NCI-H146 (cell line): ENCODE results near the gene PRMT6.
"Not testable (repeated sequence)": the region's sequence is repeated elsewhere in the genome, so short reads cannot be mapped to it uniquely, and the experiment has no call there.

ENCODE experiments used
- DNase-seq: peaks from one replicate; lab custom pipeline; 2025; lab: John Stamatoyannopoulos, UW

PRMT6 gene

GRCh38 chr1:107056426-107057196, at the start of gene PRMT6:
PRMT6 (plus strand) TSS chr1:107056674; CDS start chr1:107056716, 42 bp downstream.
- peak; percentile 88 for DNase-seq

- no peak for DNase-seq
These were observed 47.2 kb upstream of the PRMT6 start for GRCh38 chr1:107009281-107009680.

- DNase-seq, result no peak
These were observed 45.9 kb upstream of the PRMT6 start for GRCh38 chr1:107010582-107010981.

- DNase-seq, result no peak
These were observed 40.0 kb upstream of the PRMT6 start for GRCh38 chr1:107016376-107016978.

- DNase-seq, result no peak
These were observed 38.0 kb upstream of the PRMT6 start for GRCh38 chr1:107018445-107018844.

- no peak for DNase-seq
These were observed 37.3 kb upstream of the PRMT6 start for GRCh38 chr1:107019166-107019565.

- not testable (repeated sequence) for DNase-seq
These were observed 17.6 kb upstream of the PRMT6 start for GRCh38 chr1:107038874-107039273.

GRCh38 chr1:107044310-107045220, 11.9 kb upstream of the PRMT6 start:
- DNase-seq, result not testable (repeated sequence)

- DNase-seq, result no peak
These were observed 8.9 kb upstream of the PRMT6 start for GRCh38 chr1:107047602-107048001.

- DNase-seq, result no peak
These were observed 8.2 kb upstream of the PRMT6 start for GRCh38 chr1:107048241-107048640.

GRCh38 chr1:107051266-107051665, 5.2 kb upstream of the PRMT6 start:
- DNase-seq, result no peak

- not testable (repeated sequence) for DNase-seq
These were observed 502 bp upstream of the PRMT6 start for GRCh38 chr1:107055919-107056425.

GRCh38 chr1:107057197-107058133, 991 bp downstream of the PRMT6 start:
- peak; percentile 88 for DNase-seq

GRCh38 chr1:107058245-107059032, 2.0 kb downstream of the PRMT6 start:
- DNase-seq, result peak; percentile 30

- DNase-seq, result no peak
These were observed 5.4 kb downstream of the PRMT6 start for GRCh38 chr1:107061886-107062285.

GRCh38 chr1:107073493-107073892, 17.0 kb downstream of the PRMT6 start:
- DNase-seq, result no peak

GRCh38 chr1:107076841-107077240, 20.4 kb downstream of the PRMT6 start:
- DNase-seq, result no peak

- no peak for DNase-seq
These were observed 22.8 kb downstream of the PRMT6 start for GRCh38 chr1:107079249-107079648.

GRCh38 chr1:107081102-107081501, 24.6 kb downstream of the PRMT6 start:
- DNase-seq, result no peak

- DNase-seq, result no peak
These were observed 34.9 kb downstream of the PRMT6 start for GRCh38 chr1:107091418-107091817.
